ENCODE measurements around the gene TAPBP.

- no peak for TF ChIP-seq CTCF (IDR thresholded peaks at IDR 0.05 in 8 of 11, conservative IDR thresholded peaks at IDR 0.05 in 3 of 11)
- no peak for TF ChIP-seq POLR2AphosphoS5 (IDR thresholded peaks at IDR 0.05)
- TF ChIP-seq POLR2A (IDR thresholded peaks at IDR 0.05): no peak
Measured at GRCh38 chr6:33252759-33253158, 61.1 kb downstream of the TAPBP start.

Data from spleen (tissue), 7 donors.